B cell (primary cell): ENCODE data around the gene CTXND1. TPM values are rescaled to one million over a fixed set of nuclear protein-coding genes. Genes with fewer than 3 reads are reported as not detected.
"Not testable (repeated sequence)": the region's sequence is repeated elsewhere in the genome, so short reads cannot be mapped to it uniquely, and the experiment has no call there.

ENCODE experiments used
- ATAC-seq: fragments of 200-7000 bp; cut with Tn5 transposase; one replicate; pipeline ENCODE4 v1.10.0; 2021; ENCODE audit warnings: low read depth, mild to moderate bottlenecking, moderate number of reproducible peaks, moderate library complexity
- CTCF ChIA-PET: fragments of 350-600 bp; sonication (Branson Sonifier 250); formaldehyde crosslinking; loops from one replicate; lab custom pipeline; 2021; ENCODE audit warnings: antibody characterized with exemption, inconsistent platforms; lab: Charles Lee
- POLR2A ChIA-PET: fragments of 350-600 bp; sonication (Branson Sonifier 250); formaldehyde crosslinking; loops from one replicate; lab custom pipeline; 2021; ENCODE audit warnings: antibody characterized with exemption; lab: Charles Lee
- DNase-seq: peaks from one replicate; pipeline ENCODE4 v3.0.0; 2013
- H2AFZ ChIP-seq: 2 replicates; pipeline ENCODE4 v1.6.1; 2012; ENCODE audit warnings: mild to moderate bottlenecking, low read depth, low read length; ENCODE audit not compliant: insufficient read depth, poor library complexity, severe bottlenecking
- H3K27ac ChIP-seq, 2 donors: 1 replicate in 1 of 2; 2 replicates in 1 of 2; pipeline ENCODE4 v1.5.1; 2012 to 2013; ENCODE audit warnings: low read length in 2 of 2, mild to moderate bottlenecking in 2 of 2, moderate library complexity in 1 of 2
- H3K27me3 ChIP-seq, 4 experiments: fragments of 200-600 bp in 1 of 4; sonication (generic) in 1 of 4; replicated peaks in 1 of 4; 1 replicate in 2 of 4; 2 replicates in 2 of 4; pipeline versions ENCODE4 v1.6.1 to v1.7.0; 2013 to 2016; ENCODE audit warnings: low read length in 3 of 4, mild to moderate bottlenecking in 2 of 4, mixed read lengths in 1 of 4, moderate library complexity in 1 of 4; ENCODE audit not compliant: insufficient read depth in 4 of 4, control insufficient read depth in 3 of 4; ENCODE audit errors: control extremely low read depth in 1 of 4
- H3K36me3 ChIP-seq, 2 experiments: replicated peaks in 1 of 2; 1 replicate in 1 of 2; 2 replicates in 1 of 2; pipeline versions ENCODE4 v1.6.1 to v1.7.1; 2013; ENCODE audit warnings: low read length in 1 of 2; ENCODE audit not compliant: insufficient read depth in 2 of 2, control insufficient read depth in 1 of 2; ENCODE audit errors: control extremely low read depth in 1 of 2, extremely low read depth in 1 of 2
- H3K4me1 ChIP-seq, 2 donors: fragments of 200-600 bp in 1 of 2; sonication (generic) in 1 of 2; 1 replicate in 1 of 2; 2 replicates in 1 of 2; pipeline versions ENCODE4 v1.5.1 to v1.6.1; 2013 to 2017; ENCODE audit warnings: low read length in 2 of 2; ENCODE audit not compliant: control insufficient read depth in 2 of 2, insufficient read depth in 2 of 2
- H3K4me2 ChIP-seq: replicated peaks from 2 replicates; pipeline ENCODE3; 2012; ENCODE audit warnings: mild to moderate bottlenecking, low read depth, low read length; ENCODE audit not compliant: poor library complexity, severe bottlenecking
- H3K4me3 ChIP-seq, 5 experiments: fragments of 200-600 bp in 1 of 5; sonication (generic) in 1 of 5; 1 replicate in 3 of 5; 2 replicates in 2 of 5; pipeline versions ENCODE4 v1.5.1 to v1.7.0; 2011 to 2016; ENCODE audit warnings: low read length in 4 of 5, mild to moderate bottlenecking in 4 of 5, low read depth in 2 of 5, control low read depth in 1 of 5, moderate library complexity in 1 of 5; ENCODE audit not compliant: insufficient read depth in 1 of 5; ENCODE audit errors: control extremely low read depth in 1 of 5, extremely low read depth in 1 of 5
- H3K79me2 ChIP-seq: fragments of 200-600 bp; sonication (generic); one replicate; pipeline ENCODE4 v1.6.0; 2016; ENCODE audit warnings: low read length; ENCODE audit not compliant: control insufficient read depth, insufficient read depth
- H3K9ac ChIP-seq: fragments of 200-600 bp; sonication (generic); 2 replicates; pipeline ENCODE4 v1.6.1; 2017; ENCODE audit warnings: mild to moderate bottlenecking, low read length, moderate library complexity
- H3K9me3 ChIP-seq, 3 donors: one replicate each; pipeline versions ENCODE4 v1.6.1 to v1.7.1; 2013; ENCODE audit warnings: low read length in 2 of 3; ENCODE audit not compliant: control insufficient read depth in 2 of 3, insufficient read depth in 1 of 3; ENCODE audit errors: control extremely low read depth in 1 of 3
- H4K20me1 ChIP-seq: 2 replicates; pipeline ENCODE4 v1.6.0; 2012; ENCODE audit warnings: mild to moderate bottlenecking, low read length; ENCODE audit not compliant: insufficient read depth, control insufficient read depth, poor library complexity, severe bottlenecking
- H3K27ac Mint-ChIP-seq: one replicate; pipeline ENCODE4 v1.8.0; 2021; ENCODE audit warnings: mixed read lengths
- H3K27me3 Mint-ChIP-seq: one replicate; pipeline ENCODE4 v1.8.0; 2021; ENCODE audit warnings: mixed read lengths
- H3K4me1 Mint-ChIP-seq: one replicate; pipeline ENCODE4 v1.8.0; 2021; ENCODE audit warnings: mixed read lengths
- H3K4me3 Mint-ChIP-seq: one replicate; pipeline ENCODE4 v1.8.0; 2021; ENCODE audit warnings: mixed read lengths
- H3K9me3 Mint-ChIP-seq: one replicate; pipeline ENCODE4 v1.8.0; 2022; ENCODE audit warnings: mixed read lengths; ENCODE audit not compliant: insufficient read depth
- EZH2 ChIP-seq: IDR thresholded peaks from 2 replicates; pipeline ENCODE4 v1.6.1; 2012; ENCODE audit warnings: borderline replicate concordance, low read depth, mild to moderate bottlenecking, moderate library complexity, low read length; ENCODE audit not compliant: insufficient read depth, poor library complexity, severe bottlenecking
- WGBS: methylation state at CpG from one replicate; pipeline ENCODE4 v1.1.5; 2013; ENCODE audit warnings: missing lambda C conversion rate; ENCODE audit not compliant: insufficient coverage; 5-methylcytosine and 5-hydroxymethylcytosine counted together
- intact Hi-C: fragments of 100-400 bp; cut with micrococcal nuclease; formaldehyde crosslinking; loops from one replicate; pipeline ENCODE4 v1.10.0; 2022
- polyA plus RNA-seq: library from polyadenylated mRNA; depleted of rRNA; stranded (reverse); fragments of >200 nt; gene quantifications from 2 replicates; pipeline ENCODE4 v1.2.3, GENCODE V29; 2012
- total RNA-seq, 2 donors: library from RNA; stranded (reverse); fragments of 120-200 nt in 1 of 2; gene quantifications; 1 replicate in 1 of 2; 2 replicates in 1 of 2; pipeline versions ENCODE4 v1.2.3 to v1.2.4, GENCODE V29; 2013 to 2022
- TF ChIP-seq, protein P1 (sequence below): fragments of 200-600 bp; IDR thresholded peaks from one replicate; pipeline ENCODE4 v1.8.0; 2022; ENCODE audit warnings: antibody characterized with exemption, mild to moderate bottlenecking

The CTXND1 gene
- total and polyA plus RNA-seq, 2 donors (not counting 1 experiment from before 2014, with no cell fraction given) = not detected

DNA sequence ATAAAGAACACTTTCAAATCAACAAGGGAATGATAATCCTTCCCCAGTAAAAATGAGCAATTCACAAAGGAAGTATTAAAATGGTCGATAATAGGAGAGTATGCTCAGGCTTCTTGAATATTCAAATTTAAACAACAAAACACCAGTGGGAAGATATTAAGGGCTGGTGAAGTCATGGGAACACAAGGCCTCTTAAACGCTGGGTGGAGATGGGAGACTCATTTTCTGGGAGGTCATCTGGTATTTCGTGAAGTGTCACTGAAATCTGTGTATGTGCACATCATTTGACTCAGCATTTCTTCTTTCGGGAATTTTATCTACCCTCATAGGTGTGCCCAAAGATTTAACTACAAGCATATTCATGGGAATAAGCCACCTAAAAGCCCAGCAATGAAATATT is 40.1 kb upstream of the CTXND1 start:
- POLR2A ChIA-PET = no interaction called here
- Mint-ChIP-seq H3K27ac (no peak overlapping the region), H3K27me3 (peaks cover 8% of the 10 kb centered on the region), H3K9me3 (no peaks in the 10 kb centered on the region), H3K4me1 (no peaks in the 10 kb centered on the region), H3K4me3 (no peak overlapping the region)
- Histone ChIP-seq H2AFZ (no peak overlapping the region), H3K4me1 (no peaks in the 10 kb centered on the region), H3K4me3 (no peak overlapping the region), H3K9ac (no peak overlapping the region), H3K27ac (no peak overlapping the region), H3K9me3 (peaks cover 0 to 16% (median 0%) of the 10 kb centered on the region in 3 donors), H3K4me2 (no peak overlapping the region), H3K27me3 (peaks cover 0 to 3% (median 0%) of the 10 kb centered on the region in 4 experiments), H3K36me3 (no peaks in the 10 kb centered on the region), H3K79me2 (no peaks in the 10 kb centered on the region), H4K20me1 (no peaks in the 10 kb centered on the region)
- CTCF ChIA-PET = no interaction called here
- no peak for TF ChIP-seq EZH2
- TF ChIP-seq, protein P1, sequence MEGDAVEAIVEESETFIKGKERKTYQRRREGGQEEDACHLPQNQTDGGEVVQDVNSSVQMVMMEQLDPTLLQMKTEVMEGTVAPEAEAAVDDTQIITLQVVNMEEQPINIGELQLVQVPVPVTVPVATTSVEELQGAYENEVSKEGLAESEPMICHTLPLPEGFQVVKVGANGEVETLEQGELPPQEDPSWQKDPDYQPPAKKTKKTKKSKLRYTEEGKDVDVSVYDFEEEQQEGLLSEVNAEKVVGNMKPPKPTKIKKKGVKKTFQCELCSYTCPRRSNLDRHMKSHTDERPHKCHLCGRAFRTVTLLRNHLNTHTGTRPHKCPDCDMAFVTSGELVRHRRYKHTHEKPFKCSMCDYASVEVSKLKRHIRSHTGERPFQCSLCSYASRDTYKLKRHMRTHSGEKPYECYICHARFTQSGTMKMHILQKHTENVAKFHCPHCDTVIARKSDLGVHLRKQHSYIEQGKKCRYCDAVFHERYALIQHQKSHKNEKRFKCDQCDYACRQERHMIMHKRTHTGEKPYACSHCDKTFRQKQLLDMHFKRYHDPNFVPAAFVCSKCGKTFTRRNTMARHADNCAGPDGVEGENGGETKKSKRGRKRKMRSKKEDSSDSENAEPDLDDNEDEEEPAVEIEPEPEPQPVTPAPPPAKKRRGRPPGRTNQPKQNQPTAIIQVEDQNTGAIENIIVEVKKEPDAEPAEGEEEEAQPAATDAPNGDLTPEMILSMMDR = no peak
- ATAC-seq = no peak
- no CpG with 5 or more reads among the region's 4 CpGs for WGBS
- intact Hi-C loops = no loop called here
- no peak for DNase-seq

DNA sequence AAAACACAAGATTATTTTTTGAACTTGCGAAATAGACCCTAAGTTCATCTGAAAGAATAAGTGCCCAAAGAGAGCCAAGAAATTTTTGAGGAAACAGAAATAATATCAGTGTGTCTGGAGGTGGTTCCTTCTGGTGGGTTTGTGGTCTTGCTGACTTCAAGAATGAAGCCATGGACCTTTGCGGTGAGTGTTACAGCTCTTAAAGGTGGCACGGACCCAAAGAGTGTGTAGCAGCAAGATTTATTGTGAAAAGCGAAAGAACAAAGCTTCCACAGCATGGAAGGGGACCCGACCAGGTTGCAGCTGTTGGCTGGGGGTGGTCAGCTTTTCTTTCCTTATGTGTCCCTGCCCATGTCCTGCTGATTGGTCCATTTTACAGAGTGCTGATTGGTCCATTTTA is 38.9 kb upstream of the CTXND1 start:
- H3K79me2 ChIP-seq, DNase-seq, H3K9me3 Mint-ChIP-seq, H2AFZ ChIP-seq, H3K9ac ChIP-seq, POLR2A ChIA-PET, H3K27ac ChIP-seq, H3K4me2 ChIP-seq, CTCF ChIA-PET, H3K4me3 Mint-ChIP-seq, H4K20me1 ChIP-seq, H3K27me3 ChIP-seq, ATAC-seq, H3K4me1 ChIP-seq, H3K4me3 ChIP-seq, intact Hi-C loops, H3K4me1 Mint-ChIP-seq, H3K36me3 ChIP-seq, H3K27ac Mint-ChIP-seq: not testable (repeated sequence)
- H3K27me3 Mint-ChIP-seq = peaks cover 14% of the 10 kb centered on the region
- 18% methylated on average over 4 of the region's 5 CpGs for WGBS
- H3K9me3 ChIP-seq = peaks cover 0 to 12% (median 0%) of the 10 kb centered on the region in 3 donors
